ENCODE results near the gene NXN. TPM values are rescaled to one million over a fixed set of nuclear protein-coding genes. Genes with fewer than 3 reads are reported as not detected.

Gene NXN
- total and polyA plus RNA-seq, 2 donors (not counting 1 experiment from before 2014, with no cell fraction given): 0.04 to 0.17 TPM

- H3K9ac ChIP-seq (ENCODE audit: low read length): no peak overlapping the region
- no peaks in the 10 kb centered on the region for H3K4me1 Mint-ChIP-seq
- ChIA-PET CTCF (no interaction called here), POLR2A (no interaction called here)
- no peak overlapping the region for H3K4me3 Mint-ChIP-seq
- intact Hi-C loops (cut with micrococcal nuclease): no loop called here
- no peak overlapping the region for H3K27ac Mint-ChIP-seq
- H3K27me3 Mint-ChIP-seq: peaks cover 3% of the 10 kb centered on the region
- H3K9me3 ChIP-seq (ENCODE audit: control extremely low read depth in 1 of 3, control insufficient read depth in 2 of 3, insufficient read depth in 1 of 3, low read length in 2 of 3): peaks cover 0 to 13% (median 0%) of the 10 kb centered on the region in 3 donors
- H3K36me3 ChIP-seq (replicated peaks in 1 of 2; ENCODE audit: control extremely low read depth in 1 of 2, control insufficient read depth in 1 of 2, extremely low read depth in 1 of 2, insufficient read depth in 2 of 2, low read length in 1 of 2): no peaks in the 10 kb centered on the region
- ATAC-seq (ENCODE audit: low read depth) (no peak), DNase-seq (no peak)
- no peak overlapping the region for H3K4me2 ChIP-seq (replicated peaks; ENCODE audit: low read depth, low read length, poor library complexity, severe bottlenecking)
- H3K27ac ChIP-seq (ENCODE audit: low read length in 2 of 2): no peak overlapping the region
- H3K4me1 ChIP-seq (ENCODE audit: control insufficient read depth in 2 of 2, insufficient read depth in 2 of 2, low read length in 2 of 2): no peaks in the 10 kb centered on the region
- H2AFZ ChIP-seq (ENCODE audit: insufficient read depth, low read depth, low read length, poor library complexity, severe bottlenecking): no peak overlapping the region
- no peak overlapping the region for H3K4me3 ChIP-seq (ENCODE audit: control extremely low read depth in 1 of 5, extremely low read depth in 1 of 5, insufficient read depth in 1 of 5, low read depth in 2 of 5, low read length in 4 of 5)
- TF ChIP-seq EZH2 (IDR thresholded peaks at IDR 0.05; ENCODE audit: borderline replicate concordance, insufficient read depth, low read depth, low read length, poor library complexity, severe bottlenecking): no peak
- TF ChIP-seq CTCF (IDR thresholded peaks at IDR 0.05): no peak
- 94% methylated on average over 3 of the region's 9 CpGs for WGBS (ENCODE audit: insufficient coverage)
- H4K20me1 ChIP-seq (ENCODE audit: control insufficient read depth, insufficient read depth, low read length, poor library complexity, severe bottlenecking): no peaks in the 10 kb centered on the region
- H3K9me3 Mint-ChIP-seq (ENCODE audit: insufficient read depth): no peaks in the 10 kb centered on the region
- H3K27me3 ChIP-seq (replicated peaks in 1 of 4; ENCODE audit: control extremely low read depth in 1 of 4, control insufficient read depth in 3 of 4, insufficient read depth in 4 of 4, low read length in 3 of 4): no peaks in the 10 kb centered on the region
- no peaks in the 10 kb centered on the region for H3K79me2 ChIP-seq (ENCODE audit: control insufficient read depth, insufficient read depth, low read length)
Measured at GRCh38 chr17:835263-835662, 144.3 kb downstream of the NXN start.

- POLR2A ChIA-PET: no interaction called here
- no peaks in the 10 kb centered on the region for H3K4me1 Mint-ChIP-seq
- DNase-seq (no peak), ATAC-seq (ENCODE audit: low read depth) (no peak)
- Histone ChIP-seq H3K4me1 (ENCODE audit: control insufficient read depth in 2 of 2, insufficient read depth in 2 of 2, low read length in 2 of 2) (no peaks in the 10 kb centered on the region), H3K9me3 (ENCODE audit: control extremely low read depth in 1 of 3, control insufficient read depth in 2 of 3, insufficient read depth in 1 of 3, low read length in 2 of 3) (peaks cover 0 to 15% (median 0%) of the 10 kb centered on the region in 3 donors), H4K20me1 (ENCODE audit: control insufficient read depth, insufficient read depth, low read length, poor library complexity, severe bottlenecking) (no peaks in the 10 kb centered on the region), H3K9ac (ENCODE audit: low read length) (no peak overlapping the region), H3K4me3 (ENCODE audit: control extremely low read depth in 1 of 5, extremely low read depth in 1 of 5, insufficient read depth in 1 of 5, low read depth in 2 of 5, low read length in 4 of 5) (no peak overlapping the region), H3K4me2 (replicated peaks; ENCODE audit: low read depth, low read length, poor library complexity, severe bottlenecking) (no peak overlapping the region), H3K36me3 (replicated peaks in 1 of 2; ENCODE audit: control extremely low read depth in 1 of 2, control insufficient read depth in 1 of 2, extremely low read depth in 1 of 2, insufficient read depth in 2 of 2, low read length in 1 of 2) (no peaks in the 10 kb centered on the region), H3K27ac (ENCODE audit: low read length in 2 of 2) (no peak overlapping the region), H2AFZ (ENCODE audit: insufficient read depth, low read depth, low read length, poor library complexity, severe bottlenecking) (no peak overlapping the region), H3K27me3 (replicated peaks in 1 of 4; ENCODE audit: control extremely low read depth in 1 of 4, control insufficient read depth in 3 of 4, insufficient read depth in 4 of 4, low read length in 3 of 4) (no peaks in the 10 kb centered on the region), H3K79me2 (ENCODE audit: control insufficient read depth, insufficient read depth, low read length) (no peaks in the 10 kb centered on the region)
- H3K4me3 Mint-ChIP-seq: no peak overlapping the region
- H3K27ac Mint-ChIP-seq: no peak overlapping the region
- CTCF ChIA-PET: no interaction called here
- TF ChIP-seq CTCF (IDR thresholded peaks at IDR 0.05): no peak
- intact Hi-C loops (cut with micrococcal nuclease): no loop called here
- H3K9me3 Mint-ChIP-seq (ENCODE audit: insufficient read depth): no peaks in the 10 kb centered on the region
- 97% methylated on average over 4 of the region's 6 CpGs for WGBS (ENCODE audit: insufficient coverage)
- H3K27me3 Mint-ChIP-seq: peaks cover 6% of the 10 kb centered on the region
Measured at GRCh38 chr17:834136-834535, 145.4 kb downstream of the NXN start.

Measured in B cell (primary cell).